ENCODE measurements around the gene C1orf198. TPM values are rescaled to one million over a fixed set of nuclear protein-coding genes. Genes with fewer than 3 reads are reported as not detected.

The C1orf198 gene
- total RNA-seq, 1 donor from 2014 or later, result 3.9 TPM

DNA sequence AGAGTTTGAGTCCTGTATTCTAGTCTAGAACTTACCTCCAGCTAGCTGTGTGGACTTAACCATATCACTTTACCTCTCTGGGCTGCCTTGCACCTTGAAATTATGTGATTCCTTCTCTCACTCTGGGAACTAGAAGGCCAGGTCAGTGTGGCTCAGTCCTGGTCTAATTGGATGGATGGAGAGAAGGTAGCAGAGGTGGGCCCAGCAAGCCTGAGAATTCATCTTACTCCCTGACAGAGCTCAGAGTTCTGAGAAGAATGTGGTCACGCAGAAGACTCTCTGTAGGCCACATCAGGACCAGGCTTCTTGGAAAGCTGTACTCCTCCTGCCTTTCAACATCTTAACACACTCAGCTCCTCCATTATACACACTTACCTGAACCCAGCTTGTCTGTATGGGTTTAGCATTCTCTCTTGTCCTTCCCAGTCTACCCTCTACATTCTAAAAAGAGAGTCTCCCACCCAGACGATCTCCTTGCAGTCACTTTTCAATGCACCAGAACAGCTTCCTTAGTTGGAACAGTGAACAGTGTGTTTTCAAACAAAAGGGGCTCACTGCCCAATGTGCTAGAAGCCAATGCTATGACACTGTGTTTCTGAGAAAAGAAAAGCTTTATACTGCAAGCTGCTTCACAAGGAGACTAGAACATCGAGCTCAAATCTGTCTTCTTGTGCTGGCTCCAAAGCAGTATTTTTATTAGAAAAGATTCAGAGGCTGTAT, 60.6 kb downstream of the C1orf198 start:
- POLR2A ChIA-PET, result no interaction called here
- Mint-ChIP-seq H3K4me1 (no peaks in the 10 kb centered on the region), H3K27ac (no peak overlapping the region), H3K4me3 (no peak overlapping the region), H3K27me3 (peaks cover 7% of the 10 kb centered on the region), H3K36me3 (ENCODE audit: low read depth) (no peaks in the 10 kb centered on the region), H3K9me3 (peaks cover 13% of the 10 kb centered on the region)
- CTCF ChIA-PET, result interaction anchor here (0.6 kb wide), 1 partner anchor 198 kb away, joined by 3 read pairs; no protein-coding TSS in a partner anchor
- intact Hi-C loops (cut with micrococcal nuclease), result no loop called here
- TF ChIP-seq, protein P1, sequence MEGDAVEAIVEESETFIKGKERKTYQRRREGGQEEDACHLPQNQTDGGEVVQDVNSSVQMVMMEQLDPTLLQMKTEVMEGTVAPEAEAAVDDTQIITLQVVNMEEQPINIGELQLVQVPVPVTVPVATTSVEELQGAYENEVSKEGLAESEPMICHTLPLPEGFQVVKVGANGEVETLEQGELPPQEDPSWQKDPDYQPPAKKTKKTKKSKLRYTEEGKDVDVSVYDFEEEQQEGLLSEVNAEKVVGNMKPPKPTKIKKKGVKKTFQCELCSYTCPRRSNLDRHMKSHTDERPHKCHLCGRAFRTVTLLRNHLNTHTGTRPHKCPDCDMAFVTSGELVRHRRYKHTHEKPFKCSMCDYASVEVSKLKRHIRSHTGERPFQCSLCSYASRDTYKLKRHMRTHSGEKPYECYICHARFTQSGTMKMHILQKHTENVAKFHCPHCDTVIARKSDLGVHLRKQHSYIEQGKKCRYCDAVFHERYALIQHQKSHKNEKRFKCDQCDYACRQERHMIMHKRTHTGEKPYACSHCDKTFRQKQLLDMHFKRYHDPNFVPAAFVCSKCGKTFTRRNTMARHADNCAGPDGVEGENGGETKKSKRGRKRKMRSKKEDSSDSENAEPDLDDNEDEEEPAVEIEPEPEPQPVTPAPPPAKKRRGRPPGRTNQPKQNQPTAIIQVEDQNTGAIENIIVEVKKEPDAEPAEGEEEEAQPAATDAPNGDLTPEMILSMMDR (IDR thresholded peaks at IDR 0.05), result no peak
- ATAC-seq (ENCODE audit: low read depth), result no peak
- DNase-seq, result no peak

- intact Hi-C loops (cut with micrococcal nuclease), result no loop called here
- no peaks in the 10 kb centered on the region for H3K36me3 Mint-ChIP-seq (ENCODE audit: low read depth)
- ChIA-PET CTCF (no interaction called here), POLR2A (no interaction called here)
- H3K4me1 Mint-ChIP-seq, result no peaks in the 10 kb centered on the region
- no peak overlapping the region for H3K27ac Mint-ChIP-seq
- H3K9me3 Mint-ChIP-seq, result peaks cover 8% of the 10 kb centered on the region
- no peak for ATAC-seq (ENCODE audit: low read depth)
- TF ChIP-seq, protein P1 (IDR thresholded peaks at IDR 0.05), result no peak
- no peak for DNase-seq
- peaks cover 9% of the 10 kb centered on the region for H3K27me3 Mint-ChIP-seq
- no peak overlapping the region for H3K4me3 Mint-ChIP-seq
Measured at GRCh38 chr1:230807029-230807428, 61.3 kb downstream of the C1orf198 start.

DNA sequence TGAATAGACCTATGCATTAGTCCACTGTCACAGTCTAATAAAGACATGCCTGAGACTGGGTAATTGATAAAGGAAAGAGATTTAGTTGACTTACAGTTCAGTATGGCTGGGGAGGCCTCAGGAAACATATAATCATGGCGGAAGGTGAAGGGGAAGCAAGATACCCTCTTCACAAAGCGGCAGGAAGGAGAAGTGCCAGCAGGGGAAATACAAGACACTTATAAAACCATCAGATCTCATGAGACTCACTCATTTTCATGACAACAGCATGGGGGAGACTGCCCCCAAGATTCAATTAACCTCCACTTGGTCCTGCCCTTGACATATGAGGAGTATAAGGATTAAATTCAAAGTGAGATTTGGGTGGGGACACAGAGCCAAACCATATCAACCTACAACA, 61.8 kb downstream of the C1orf198 start:
- H3K4me1 Mint-ChIP-seq, result no peaks in the 10 kb centered on the region

DNA sequence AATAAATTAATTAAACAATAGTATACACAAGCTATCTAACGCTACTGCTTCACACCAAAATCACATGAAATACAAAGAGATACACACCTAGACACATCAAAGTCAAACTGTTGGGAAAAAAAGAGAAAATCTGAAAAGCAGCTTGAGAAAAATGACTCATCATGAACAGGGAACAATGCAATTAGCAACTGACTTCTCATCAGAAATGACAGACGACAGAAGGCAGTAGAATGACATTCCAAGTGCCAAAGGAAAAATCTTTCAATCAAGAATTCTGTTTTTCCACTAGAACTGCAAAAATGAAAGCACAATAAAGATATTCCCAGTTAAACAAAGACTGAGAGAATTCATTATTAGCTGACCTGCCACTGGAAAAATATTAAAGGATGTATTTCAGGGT, 63.9 kb downstream of the C1orf198 start:
- ChIA-PET CTCF (no interaction called here), POLR2A (no interaction called here)
- Mint-ChIP-seq H3K27me3 (peaks cover 22% of the 10 kb centered on the region), H3K9me3 (peaks cover 5% of the 10 kb centered on the region), H3K4me3 (no peak overlapping the region), H3K36me3 (ENCODE audit: low read depth) (no peaks in the 10 kb centered on the region), H3K4me1 (no peaks in the 10 kb centered on the region), H3K27ac (no peak overlapping the region)
- DNase-seq (no peak), ATAC-seq (ENCODE audit: low read depth) (no peak)
- TF ChIP-seq, protein P1 (IDR thresholded peaks at IDR 0.05), result no peak
- intact Hi-C loops (cut with micrococcal nuclease), result no loop called here

More for the DNA sequence above, 61.8 kb downstream of the C1orf198 start:
- ChIA-PET CTCF (no interaction called here), POLR2A (no interaction called here)
- intact Hi-C loops (cut with micrococcal nuclease), result no loop called here
- no peak for ATAC-seq (ENCODE audit: low read depth)
- Mint-ChIP-seq H3K9me3 (peaks cover 8% of the 10 kb centered on the region), H3K27ac (no peak overlapping the region), H3K36me3 (ENCODE audit: low read depth) (no peaks in the 10 kb centered on the region), H3K4me3 (no peak overlapping the region), H3K27me3 (peaks cover 13% of the 10 kb centered on the region)
- DNase-seq, result no peak
- TF ChIP-seq, protein P1 (IDR thresholded peaks at IDR 0.05), result no peak

DNA sequence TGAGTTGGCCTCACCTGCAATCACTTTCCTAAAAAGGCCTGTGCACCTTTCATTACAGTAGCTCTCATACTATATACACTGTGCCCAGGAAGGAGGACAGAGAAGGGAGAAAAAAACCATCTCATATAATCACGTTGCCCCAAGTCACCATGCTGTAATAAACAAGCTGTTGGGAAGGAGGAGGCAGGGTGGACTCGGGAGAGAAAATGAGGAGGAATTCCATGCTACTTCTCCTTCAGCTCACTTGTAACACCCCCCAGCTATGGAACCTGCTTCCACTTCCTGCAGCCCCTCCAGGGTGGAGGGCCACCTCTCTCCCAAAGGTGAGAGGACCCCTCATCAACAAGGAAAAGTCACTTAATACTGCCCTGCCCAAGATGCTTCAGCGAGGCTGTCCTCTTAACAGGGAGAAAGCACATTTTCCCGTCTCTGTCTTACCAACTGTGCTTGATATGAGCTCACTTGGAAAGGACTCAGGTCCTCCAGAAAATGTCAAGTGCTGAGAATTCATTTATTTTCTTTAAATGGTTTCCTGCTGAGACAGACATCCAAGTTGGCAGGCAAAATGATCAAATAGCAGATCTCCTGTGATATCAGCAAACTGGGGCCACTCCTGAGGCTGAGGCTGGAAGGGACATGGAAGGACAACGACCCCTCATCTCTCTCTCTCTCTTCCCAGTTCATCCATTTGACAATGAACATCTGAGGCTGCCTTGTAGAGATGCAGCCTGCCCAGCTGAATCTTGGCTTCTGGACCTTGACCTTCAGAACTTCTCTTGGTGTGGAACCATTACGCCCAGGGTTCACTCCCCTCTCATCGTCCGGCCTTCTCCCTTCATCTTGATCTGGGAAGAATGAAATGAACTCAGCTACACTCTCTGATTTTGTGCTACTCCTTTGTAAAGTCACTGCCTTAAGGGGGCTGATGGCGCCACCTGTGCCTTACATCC, 67.2 kb downstream of the C1orf198 start:
- ChIA-PET CTCF (no interaction called here), POLR2A (no interaction called here)
- no peak overlapping the region for H3K27ac Mint-ChIP-seq
- H3K36me3 Mint-ChIP-seq (ENCODE audit: low read depth), result no peaks in the 10 kb centered on the region
- no peaks in the 10 kb centered on the region for H3K9me3 Mint-ChIP-seq
- intact Hi-C loops (cut with micrococcal nuclease), result no loop called here
- no peak overlapping the region for H3K4me3 Mint-ChIP-seq
- TF ChIP-seq, protein P1 (IDR thresholded peaks at IDR 0.05), result no peak
- H3K27me3 Mint-ChIP-seq, result peaks cover 23% of the 10 kb centered on the region
- ATAC-seq (ENCODE audit: low read depth) (no peak), DNase-seq (no peak)
- no peaks in the 10 kb centered on the region for H3K4me1 Mint-ChIP-seq
